Right cardiac atrium (tissue), 5 donors: ENCODE data around the gene KDM5C. TPM values are rescaled to one million over a fixed set of nuclear protein-coding genes. Genes with fewer than 3 reads are reported as not detected.

Experiments
- ATAC-seq, 2 donors: fragments of 200-7000 bp; cut with Tn5 transposase; one replicate each; pipeline versions ENCODE4 v1.8.0 to v1.9.1; 2020; ENCODE audit warnings: moderate library complexity in 2 of 2, mild to moderate bottlenecking in 1 of 2
- DNase-seq, 3 donors: peaks; one replicate each; pipeline ENCODE4 v3.0.0-alpha.2; 2020
- H3K27ac ChIP-seq: one replicate; pipeline ENCODE4 v1.5.1; 2013; ENCODE audit warnings: mild to moderate bottlenecking, low read length, control low read depth, moderate library complexity
- H3K27me3 ChIP-seq: one replicate; pipeline ENCODE4 v1.6.1; 2013; ENCODE audit not compliant: control insufficient read depth, insufficient read depth
- H3K4me1 ChIP-seq: one replicate; pipeline ENCODE4 v1.6.1; 2013; ENCODE audit warnings: low read length; ENCODE audit not compliant: control insufficient read depth, insufficient read depth
- H3K4me3 ChIP-seq: one replicate; pipeline ENCODE4 v1.5.1; 2013; ENCODE audit warnings: low read length, control low read depth
- H3K9me3 ChIP-seq: one replicate; pipeline ENCODE4 v1.6.1; 2013; ENCODE audit warnings: low read length; ENCODE audit not compliant: control insufficient read depth
- WGBS: extraction: QIAGEN DNeasy Blood & Tissue Kit; methylation state at CpG from one replicate; pipeline ENCODE4 v1.1.7; 2013; 5-methylcytosine and 5-hydroxymethylcytosine counted together
- intact Hi-C, 4 donors: fragments of 100-400 bp; cut with DNase I; formaldehyde crosslinking; loops; one replicate each; pipeline versions ENCODE4 v1.11.0 to v1.14.0; 2022 to 2023
- microRNA-seq, 2 donors: library from miRNA; unstranded; fragments of <30 nt; microRNA quantifications; one replicate each; pipeline ENCODE4 v1.2.0, GENCODE V29; 2020 to 2021
- polyA plus RNA-seq: library from polyadenylated mRNA; stranded (reverse); fragments of 200-250 nt; gene quantifications from one replicate; pipeline ENCODE4 v1.2.3, GENCODE V29; 2013
- total RNA-seq, 4 donors: library from RNA; stranded (reverse); fragmentation: NEBNext Ultra II Directional; extraction: Animal tissue kit (Norgen Biotek cat#: 25700); gene quantifications; one replicate each; pipeline ENCODE4 v1.2.1, GENCODE V29; 2021
- donor health status: healthy with polysubstance abuse.
- donor health status: DM: no; HTN: yes; CAD: no.
- donor health status: DM: no; HTN: no; CAD: no.
- donor health status: DM: no; HTN: yes; CAD: no; lungs with severe emphysema.
- donor health status: DM: yes; HTN: yes; CAD: no.

Gene KDM5C
- total and polyA plus RNA-seq, 5 donors: 23.4 to 61.6 (median 41.8) TPM

DNA sequence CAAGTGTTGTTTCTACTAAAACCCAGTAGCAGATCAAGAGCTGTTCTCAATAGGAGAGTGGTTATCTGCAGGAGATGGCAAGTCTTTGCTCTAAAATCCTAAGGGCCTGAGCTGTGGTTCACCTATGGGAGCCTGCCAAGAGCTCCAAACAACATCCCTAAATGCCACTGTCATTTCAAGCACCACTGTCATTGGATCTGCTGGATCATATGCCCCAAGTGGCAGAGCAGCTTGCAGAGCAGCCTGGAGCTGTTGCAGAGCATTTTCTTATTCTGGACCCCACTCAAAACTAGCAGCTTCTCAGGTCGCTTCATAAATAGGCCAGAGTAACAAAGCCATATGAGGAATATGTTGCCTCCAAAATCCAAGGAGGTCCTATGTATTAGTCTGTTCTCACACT is 71.4 kb downstream of the KDM5C start:
- ATAC-seq: no peak
- no peak overlapping the region for H3K27ac ChIP-seq
- no peak overlapping the region for H3K4me3 ChIP-seq
- H3K27me3 ChIP-seq: no peaks in the 10 kb centered on the region
- no peak for DNase-seq
- peaks cover 4% of the 10 kb centered on the region for H3K4me1 ChIP-seq
- H3K9me3 ChIP-seq: no peaks in the 10 kb centered on the region
- intact Hi-C loops: no loop called here
- 62% methylated on average over 1 of the region's 1 CpG for whole genome bisulfite sequencing

Small RNAs within 50 kb of the gene (microRNA-seq; reads per million reads assigned to microRNA genes)
- gene MIR6894 (1.1 to 1.3 reads per million in 2 donors), gene MIR6895 (0 to 0.54 reads per million in 2 donors)

Other genes starting within 250 kb of the KDM5C start
- 1 to 10 TPM; 2.2 to 2.9 (median 2.5) TPM for gene GPR173, start 176.4 kb downstream of the KDM5C start, total RNA-seq
- gene GPR173, start 176.4 kb downstream of the KDM5C start, polyA plus RNA-seq: 1.00 TPM
- 10 to 100 TPM; 55.8 to 63.2 (median 59.3) TPM for gene TSPYL2, start 142.8 kb downstream of the KDM5C start, total RNA-seq
- 66.6 TPM for gene TSPYL2, start 142.8 kb downstream of the KDM5C start, polyA plus RNA-seq
- gene KANTR, start 131.1 kb downstream of the KDM5C start, total RNA-seq: 1 to 10 TPM; 5.1 to 6.7 (median 5.6) TPM
- 4.4 TPM for gene KANTR, start 131.1 kb downstream of the KDM5C start, polyA plus RNA-seq
- gene IQSEC2, start 56.4 kb upstream of the KDM5C start, total RNA-seq: 10 to 100 TPM; 11.6 to 15.3 (median 14.6) TPM
- 15.1 TPM for gene IQSEC2, start 56.4 kb upstream of the KDM5C start, polyA plus RNA-seq
- gene SMC1A, start 197.4 kb upstream of the KDM5C start, total RNA-seq: 10 to 100 TPM; 41.9 to 50.3 (median 49.2) TPM
- 9.4 TPM for gene SMC1A, start 197.4 kb upstream of the KDM5C start, polyA plus RNA-seq
- 1 to 10 TPM in 1 of 4 donors, under 1 TPM in 3; 0.67 to 1.8 (median 0.83) TPM for gene RIBC1, start 197.7 kb upstream of the KDM5C start, total RNA-seq
- 1.1 TPM for gene RIBC1, start 197.7 kb upstream of the KDM5C start, polyA plus RNA-seq
- gene HSD17B10, start 209.2 kb upstream of the KDM5C start, total RNA-seq: 100 to 1,000 TPM in 2 of 4 donors, 10 to 100 TPM in 2; 89.3 to 113 (median 106) TPM
- gene HSD17B10, start 209.2 kb upstream of the KDM5C start, polyA plus RNA-seq: 107 TPM